Measurements from ENCODE around the gene CUTC.

DNA sequence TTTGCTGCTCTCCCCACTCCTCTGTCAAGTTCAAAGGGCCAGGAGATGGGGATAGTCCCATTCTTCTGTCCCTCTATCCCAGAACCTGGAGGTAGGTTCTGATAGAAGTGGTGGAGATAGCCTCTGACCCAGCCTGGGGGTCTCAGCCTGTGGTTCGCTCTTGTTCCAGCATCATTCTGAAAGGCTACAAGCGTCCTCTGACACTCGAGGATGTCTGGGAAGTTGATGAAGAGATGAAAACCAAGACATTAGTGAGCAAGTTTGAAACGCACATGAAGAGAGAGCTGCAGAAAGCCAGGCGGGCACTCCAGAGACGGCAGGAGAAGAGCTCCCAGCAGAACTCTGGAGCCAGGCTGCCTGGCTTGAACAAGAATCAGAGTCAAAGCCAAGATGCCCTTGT, 64.9 kb downstream of the CUTC start:
- TF ChIP-seq, protein P1, sequence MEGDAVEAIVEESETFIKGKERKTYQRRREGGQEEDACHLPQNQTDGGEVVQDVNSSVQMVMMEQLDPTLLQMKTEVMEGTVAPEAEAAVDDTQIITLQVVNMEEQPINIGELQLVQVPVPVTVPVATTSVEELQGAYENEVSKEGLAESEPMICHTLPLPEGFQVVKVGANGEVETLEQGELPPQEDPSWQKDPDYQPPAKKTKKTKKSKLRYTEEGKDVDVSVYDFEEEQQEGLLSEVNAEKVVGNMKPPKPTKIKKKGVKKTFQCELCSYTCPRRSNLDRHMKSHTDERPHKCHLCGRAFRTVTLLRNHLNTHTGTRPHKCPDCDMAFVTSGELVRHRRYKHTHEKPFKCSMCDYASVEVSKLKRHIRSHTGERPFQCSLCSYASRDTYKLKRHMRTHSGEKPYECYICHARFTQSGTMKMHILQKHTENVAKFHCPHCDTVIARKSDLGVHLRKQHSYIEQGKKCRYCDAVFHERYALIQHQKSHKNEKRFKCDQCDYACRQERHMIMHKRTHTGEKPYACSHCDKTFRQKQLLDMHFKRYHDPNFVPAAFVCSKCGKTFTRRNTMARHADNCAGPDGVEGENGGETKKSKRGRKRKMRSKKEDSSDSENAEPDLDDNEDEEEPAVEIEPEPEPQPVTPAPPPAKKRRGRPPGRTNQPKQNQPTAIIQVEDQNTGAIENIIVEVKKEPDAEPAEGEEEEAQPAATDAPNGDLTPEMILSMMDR (conservative IDR thresholded peaks at IDR 0.05; ENCODE audit: low read length): no peak
- TF ChIP-seq EZH2phosphoT487 (IDR thresholded peaks at IDR 0.05; ENCODE audit: borderline replicate concordance): no peak

Measured in Loucy (cell line).